22Rv1 (cell line): ENCODE measurements around the gene CCDC159.

ENCODE experiments used
- H3K27ac ChIP-seq: fragments of 450-650 bp; 2 replicates; pipeline ENCODE4 v1.5.1; 2017
- ZFX ChIP-seq: fragments of 450-650 bp; IDR thresholded peaks from 2 replicates; pipeline ENCODE4 v1.6.1; 2017; ENCODE audit warnings: antibody characterized with exemption, borderline replicate concordance
- TF ChIP-seq, protein P1 (sequence below): fragments of 450-650 bp; IDR thresholded peaks from 2 replicates; pipeline ENCODE4 v1.5.1; 2017; ENCODE audit warnings: mild to moderate bottlenecking

The CCDC159 gene

DNA sequence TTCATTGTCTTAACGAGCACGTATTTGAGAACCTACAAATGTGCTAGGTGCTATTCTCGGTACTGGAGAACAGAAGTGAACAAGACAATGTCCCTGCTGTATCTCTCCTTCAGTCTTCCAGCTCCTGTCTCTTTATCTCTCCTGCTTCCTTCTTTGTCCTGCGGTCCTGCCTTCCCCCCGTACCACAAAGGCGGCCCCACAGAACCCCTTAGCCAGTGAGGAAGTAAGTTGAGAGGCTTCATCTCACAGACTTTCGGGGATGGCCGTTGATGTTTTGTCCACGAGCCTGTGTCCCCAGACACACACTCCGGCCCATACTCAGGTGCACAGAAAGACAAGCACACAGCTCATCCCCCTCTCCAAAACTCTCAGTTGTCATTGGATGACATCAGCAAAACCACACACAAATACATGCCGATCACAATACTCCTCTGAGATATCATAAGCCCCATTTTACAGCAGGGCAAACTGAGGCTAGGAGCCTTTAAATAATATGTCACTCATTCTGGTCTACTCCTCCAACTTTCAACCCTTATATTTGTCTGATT is 27.6 kb downstream of the CCDC159 start:
- peak overlapping the region; percentile 98 for H3K27ac ChIP-seq
- TF ChIP-seq ZFX, result no peak

DNA sequence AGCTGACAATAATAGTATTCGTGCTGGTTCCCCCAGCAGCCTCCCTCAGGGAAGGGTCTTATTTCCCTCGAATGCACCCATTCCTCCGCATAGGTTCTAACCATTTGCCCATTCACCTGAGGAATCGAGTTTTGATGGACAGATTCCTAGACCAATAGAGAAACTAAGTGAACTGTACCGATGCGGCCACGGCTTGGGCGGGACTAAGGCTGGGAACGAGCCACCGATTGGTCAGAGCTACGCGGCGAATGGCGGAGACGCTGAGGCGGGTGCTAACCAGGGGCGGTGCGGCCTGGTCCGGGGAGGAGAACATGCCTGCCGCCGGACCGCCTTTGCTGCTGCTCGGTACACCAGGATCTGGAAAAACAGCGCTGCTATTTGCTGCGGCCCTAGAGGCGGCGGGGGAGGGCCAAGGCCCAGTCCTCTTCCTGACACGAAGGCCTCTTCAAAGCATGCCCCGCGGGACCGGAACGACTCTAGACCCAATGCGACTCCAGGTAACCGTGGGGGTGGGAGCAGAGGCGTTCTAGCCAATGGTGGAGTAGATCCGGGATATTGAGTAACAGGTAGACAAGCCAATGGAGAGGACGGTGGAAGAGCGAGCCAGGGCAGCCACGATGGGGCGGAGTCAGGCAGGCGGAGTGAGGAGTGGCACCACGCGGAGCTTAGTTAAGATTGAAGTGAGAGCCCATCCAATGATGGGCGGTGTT is 28.3 kb downstream of the CCDC159 start, which contains the start of gene SWSAP1:
Gene SWSAP1 (plus strand): TSS at position 234 of the 710 bp plus-strand sequence. CDS start 15 bp downstream, at position 249.
- peak within 1 kb of the TSS; percentile 98 for H3K27ac ChIP-seq
- TF ChIP-seq, protein P1, sequence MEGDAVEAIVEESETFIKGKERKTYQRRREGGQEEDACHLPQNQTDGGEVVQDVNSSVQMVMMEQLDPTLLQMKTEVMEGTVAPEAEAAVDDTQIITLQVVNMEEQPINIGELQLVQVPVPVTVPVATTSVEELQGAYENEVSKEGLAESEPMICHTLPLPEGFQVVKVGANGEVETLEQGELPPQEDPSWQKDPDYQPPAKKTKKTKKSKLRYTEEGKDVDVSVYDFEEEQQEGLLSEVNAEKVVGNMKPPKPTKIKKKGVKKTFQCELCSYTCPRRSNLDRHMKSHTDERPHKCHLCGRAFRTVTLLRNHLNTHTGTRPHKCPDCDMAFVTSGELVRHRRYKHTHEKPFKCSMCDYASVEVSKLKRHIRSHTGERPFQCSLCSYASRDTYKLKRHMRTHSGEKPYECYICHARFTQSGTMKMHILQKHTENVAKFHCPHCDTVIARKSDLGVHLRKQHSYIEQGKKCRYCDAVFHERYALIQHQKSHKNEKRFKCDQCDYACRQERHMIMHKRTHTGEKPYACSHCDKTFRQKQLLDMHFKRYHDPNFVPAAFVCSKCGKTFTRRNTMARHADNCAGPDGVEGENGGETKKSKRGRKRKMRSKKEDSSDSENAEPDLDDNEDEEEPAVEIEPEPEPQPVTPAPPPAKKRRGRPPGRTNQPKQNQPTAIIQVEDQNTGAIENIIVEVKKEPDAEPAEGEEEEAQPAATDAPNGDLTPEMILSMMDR, result no peak
- no peak for TF ChIP-seq ZFX

GRCh38 chr19:11375143-11375948 is 29.0 kb downstream of the CCDC159 start:
- no peak for TF ChIP-seq ZFX
- TF ChIP-seq, protein P1, result no peak
- peak overlapping the region; percentile 98 for H3K27ac ChIP-seq

GRCh38 chr19:11377237-11377636 is 30.9 kb downstream of the CCDC159 start:
- TF ChIP-seq ZFX, result no peak
- TF ChIP-seq, protein P1, result no peak
- H3K27ac ChIP-seq, result peak overlapping the region; percentile 98

DNA sequence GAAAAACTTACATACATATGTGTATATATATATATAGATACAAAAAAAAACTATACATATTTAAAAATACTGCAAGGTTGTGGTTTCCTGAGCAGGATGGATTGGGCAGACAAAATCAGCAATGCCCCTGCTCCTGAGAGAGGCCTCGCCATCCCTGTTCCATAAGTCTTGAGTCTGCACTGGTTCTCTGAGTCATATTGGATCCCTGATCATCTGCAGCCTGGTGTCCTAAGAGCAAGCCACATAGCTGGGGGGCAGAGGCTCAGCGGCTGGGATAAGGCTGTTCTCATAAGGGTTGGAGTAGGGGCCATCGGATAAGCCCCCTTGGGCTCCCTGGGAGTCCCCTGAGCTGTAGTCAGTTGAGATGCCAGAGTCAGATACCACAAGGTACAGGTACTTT is 31.4 kb downstream of the CCDC159 start:
- no peak for TF ChIP-seq ZFX
- TF ChIP-seq, protein P1, result no peak
- H3K27ac ChIP-seq, result peak overlapping the region; percentile 98

GRCh38 chr19:11378319-11379189 is 32.2 kb downstream of the CCDC159 start:
- peak overlapping the region; percentile 98 for H3K27ac ChIP-seq
- TF ChIP-seq ZFX, result no peak
- TF ChIP-seq, protein P1, result peak; percentile 71

DNA sequence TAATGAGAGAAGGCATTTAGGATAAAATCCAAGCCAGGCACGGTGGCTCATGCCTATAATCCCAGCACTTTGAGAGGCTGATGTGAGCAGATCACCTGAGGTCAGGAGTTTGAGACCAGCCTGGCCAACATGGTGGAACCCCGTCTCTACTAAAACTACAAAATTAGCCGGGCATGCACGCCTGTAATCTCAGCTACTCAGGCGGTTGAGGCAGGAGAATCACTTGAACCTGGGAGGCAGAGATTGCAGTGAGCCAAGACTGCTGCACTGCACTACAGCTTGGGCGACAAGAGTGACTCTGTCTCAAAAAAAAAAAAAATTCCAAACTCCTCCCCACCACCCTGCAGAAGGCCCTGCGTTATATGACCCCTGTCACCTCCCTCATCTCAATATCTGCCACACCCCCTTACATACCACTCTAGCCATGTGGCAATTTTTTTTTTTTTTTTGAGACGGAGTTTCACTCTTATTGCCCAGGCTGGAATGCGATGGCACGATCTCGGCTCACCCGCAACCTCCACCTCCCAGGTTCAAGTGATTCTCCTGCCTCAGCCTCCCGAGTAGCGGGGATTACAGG is 33.0 kb downstream of the CCDC159 start:
- peak overlapping the region; percentile 98 for H3K27ac ChIP-seq
